Activated T-helper 1 cell treated with anti-CD3 and anti-CD28 coated beads, Interleukin-2, amount 50 U/mL, for 16 hours (primary cell): ENCODE data around the gene RPL35A.
"Not testable (repeated sequence)": the region's sequence is repeated elsewhere in the genome, so short reads cannot be mapped to it uniquely, and the experiment has no call there.

Source experiments
- DNase-seq, 2 donors: peaks; one replicate each; pipeline ENCODE4 v3.0.0-alpha.2; 2020; ENCODE audit warnings: low read depth in 1 of 2, low spot score in 1 of 2

RPL35A gene

GRCh38 chr3:197951392-197951990 is 1.5 kb downstream of the RPL35A start:
- DNase-seq = no peak

- DNase-seq = no peak
Observed at GRCh38 chr3:197952440-197952839, 2.5 kb downstream of the RPL35A start.

GRCh38 chr3:197953325-197953724 is 3.3 kb downstream of the RPL35A start:
- DNase-seq = no peak

DNA sequence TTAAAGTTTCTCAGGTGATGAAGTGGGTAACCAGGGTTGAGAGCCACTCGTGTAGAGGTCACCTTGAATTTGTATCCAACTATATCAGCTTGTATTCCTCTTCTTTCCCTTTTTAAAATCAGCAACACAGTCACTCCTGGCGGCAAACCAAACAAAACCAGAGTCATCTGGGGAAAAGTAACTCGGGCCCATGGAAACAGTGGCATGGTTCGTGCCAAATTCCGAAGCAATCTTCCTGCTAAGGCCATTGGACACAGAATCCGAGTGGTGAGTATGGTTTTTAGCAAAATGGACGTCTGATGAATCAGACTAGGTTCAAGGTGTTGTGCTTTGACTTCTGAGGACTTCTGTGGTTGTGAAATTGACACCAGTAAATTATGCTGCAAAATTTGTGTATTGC is 3.9 kb downstream of the RPL35A start:
- no peak for DNase-seq

GRCh38 chr3:197955892-197956477 is 6.0 kb downstream of the RPL35A start:
- no peak for DNase-seq

DNA sequence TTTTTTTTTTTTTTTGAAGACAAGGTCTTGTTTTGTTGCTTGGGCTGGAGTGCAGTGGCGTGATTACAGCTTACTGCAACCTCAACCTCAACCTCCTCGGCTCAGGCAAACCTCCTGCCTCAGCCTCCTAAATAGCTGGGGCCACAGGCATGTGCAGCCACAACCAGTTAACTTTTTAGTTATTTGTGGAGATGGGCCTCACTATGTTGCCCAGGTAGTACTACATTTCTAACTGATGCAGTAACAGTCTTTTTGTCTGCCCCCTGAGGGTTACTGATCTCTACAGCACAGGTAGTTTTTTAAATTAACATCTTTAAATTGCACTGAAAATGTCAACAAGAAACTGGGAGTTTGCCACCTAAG is 6.6 kb downstream of the RPL35A start:
- DNase-seq = no peak

DNA sequence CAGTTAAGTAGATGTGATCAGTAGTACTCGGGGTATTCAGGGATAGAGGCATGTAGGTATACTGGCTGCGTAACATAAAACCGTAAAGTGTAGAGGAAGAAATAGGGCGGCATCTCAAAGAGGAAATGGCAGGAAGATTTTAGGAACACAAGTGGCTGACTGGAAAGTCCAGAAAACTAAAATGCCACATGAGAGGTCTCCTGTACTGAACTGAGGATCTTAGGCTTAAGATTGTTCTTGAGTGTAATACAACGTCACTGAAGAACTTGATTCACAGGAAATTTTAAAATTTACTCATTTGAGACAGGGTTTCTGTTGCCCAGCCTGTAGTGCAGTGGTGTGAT is 7.8 kb downstream of the RPL35A start:
- no peak for DNase-seq

GRCh38 chr3:197958346-197958745 is 8.4 kb downstream of the RPL35A start:
- DNase-seq = no peak

DNA sequence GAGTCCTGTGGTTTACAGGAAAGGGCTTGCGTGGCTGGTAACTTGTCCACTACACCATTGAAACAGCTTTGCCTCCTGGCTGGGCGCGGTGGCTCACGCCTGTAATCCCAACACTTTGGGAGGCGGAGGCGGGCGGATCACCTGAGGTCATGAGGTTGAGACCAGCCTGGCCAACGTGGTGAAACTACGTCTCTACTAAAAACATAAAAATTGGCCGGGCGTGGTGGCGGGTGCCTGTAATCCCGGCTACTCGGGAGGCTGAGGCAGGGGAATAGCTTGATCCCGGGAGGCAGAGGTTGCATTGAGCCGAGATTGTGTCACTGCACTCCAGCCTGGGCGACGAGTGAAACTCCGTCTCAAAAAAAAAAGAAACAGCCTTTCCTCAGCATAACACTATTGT is 8.9 kb downstream of the RPL35A start:
- not testable (repeated sequence) for DNase-seq

DNA sequence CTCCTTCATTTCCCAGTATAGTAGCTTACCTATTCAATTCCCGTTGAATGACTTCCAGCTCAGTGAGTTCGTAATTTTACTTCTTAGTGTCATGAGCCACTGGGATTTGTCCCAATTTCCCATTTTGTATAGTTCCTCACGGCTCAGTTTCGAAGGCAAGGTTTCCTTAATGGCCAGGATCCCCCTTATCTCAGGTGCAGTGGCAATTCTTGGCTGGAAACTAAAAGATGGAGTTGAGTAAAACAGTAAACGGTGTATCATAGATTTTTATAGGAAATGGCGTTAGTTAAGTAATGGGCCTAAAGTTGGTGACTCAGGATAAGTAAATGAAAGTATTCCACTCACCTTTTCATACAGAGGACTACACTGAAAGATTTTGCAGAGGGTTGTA is 9.5 kb downstream of the RPL35A start:
- no peak for DNase-seq

DNA sequence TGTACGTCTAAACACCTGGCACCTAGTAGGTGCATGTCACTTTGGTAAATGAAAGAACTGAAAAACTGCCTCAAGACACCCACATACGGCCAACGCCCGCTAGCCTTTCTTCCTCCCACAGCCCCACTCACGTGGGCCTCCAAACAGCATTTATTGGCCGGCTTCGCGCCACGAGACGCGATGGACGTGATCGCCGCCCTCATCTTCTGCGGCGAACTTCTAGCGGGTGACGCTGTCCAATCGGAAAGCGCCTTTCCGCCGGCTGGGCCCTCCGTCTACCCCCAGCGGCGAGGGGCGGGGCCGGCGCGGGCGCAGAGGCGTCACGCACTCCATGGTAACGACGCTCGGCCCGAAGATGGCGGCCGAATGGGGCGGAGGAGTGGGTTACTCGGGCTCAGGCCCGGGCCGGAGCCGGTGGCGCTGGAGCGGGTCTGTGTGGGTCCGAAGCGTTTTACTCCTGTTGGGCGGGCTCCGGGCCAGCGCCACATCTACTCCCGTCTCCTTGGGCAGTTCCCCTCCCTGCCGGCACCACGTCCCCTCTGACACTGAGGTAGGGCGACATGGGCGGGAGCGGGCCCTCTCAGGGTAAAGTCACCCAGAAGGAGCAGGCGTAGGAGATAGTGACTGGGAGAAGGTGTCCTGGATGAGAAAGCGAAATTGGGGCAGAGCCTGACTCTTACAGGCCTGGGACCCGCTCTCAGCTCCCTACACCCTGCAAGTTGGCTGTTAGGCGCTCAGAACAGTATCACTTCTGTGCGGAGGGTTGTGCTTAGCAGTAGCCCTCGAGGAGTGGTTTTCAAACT is 10.1 kb downstream of the RPL35A start, which contains the start of gene LMLN:
TSS of gene LMLN (plus strand) at position 327 of the 803 bp plus-strand sequence. CDS start at position 356, 29 bp downstream.
- DNase-seq = peak; percentile 86 to 93

- DNase-seq = no peak
Observed at GRCh38 chr3:197960694-197961581, 10.9 kb downstream of the RPL35A start.

- no peak for DNase-seq
Observed at GRCh38 chr3:197961582-197961945, 11.6 kb downstream of the RPL35A start.

DNA sequence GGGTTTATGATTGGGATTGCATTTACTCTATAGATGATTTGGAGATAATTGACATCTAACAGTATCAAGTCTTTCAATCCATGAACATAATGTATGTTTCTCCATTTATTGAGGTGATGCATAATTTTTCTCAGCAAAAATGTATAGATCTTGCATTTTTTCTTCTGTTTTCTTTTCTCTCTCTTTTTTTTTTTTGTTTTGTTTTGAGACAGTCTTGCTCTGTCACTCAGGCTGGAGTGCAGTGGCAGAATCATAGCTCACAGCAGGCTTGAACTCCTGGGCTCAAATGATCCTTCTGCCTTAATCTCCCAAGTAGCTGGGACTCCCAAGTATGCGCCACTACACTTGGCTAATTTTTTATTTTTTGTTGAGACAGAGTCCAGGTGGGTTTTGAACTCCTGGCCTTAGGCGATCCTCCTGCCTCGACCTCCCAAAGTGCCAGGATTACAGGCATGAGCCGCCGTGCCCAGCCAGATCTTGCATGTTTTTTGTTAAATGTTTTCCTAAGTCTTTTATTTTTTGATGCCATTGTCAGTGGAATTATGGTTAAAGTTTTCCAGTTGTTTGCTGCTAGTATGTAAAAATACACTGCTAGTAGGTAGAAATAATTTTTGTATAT is 13.1 kb downstream of the RPL35A start:
- no peak for DNase-seq

- not testable (repeated sequence) for DNase-seq
Observed at GRCh38 chr3:197967337-197967989, 17.5 kb downstream of the RPL35A start.

DNA sequence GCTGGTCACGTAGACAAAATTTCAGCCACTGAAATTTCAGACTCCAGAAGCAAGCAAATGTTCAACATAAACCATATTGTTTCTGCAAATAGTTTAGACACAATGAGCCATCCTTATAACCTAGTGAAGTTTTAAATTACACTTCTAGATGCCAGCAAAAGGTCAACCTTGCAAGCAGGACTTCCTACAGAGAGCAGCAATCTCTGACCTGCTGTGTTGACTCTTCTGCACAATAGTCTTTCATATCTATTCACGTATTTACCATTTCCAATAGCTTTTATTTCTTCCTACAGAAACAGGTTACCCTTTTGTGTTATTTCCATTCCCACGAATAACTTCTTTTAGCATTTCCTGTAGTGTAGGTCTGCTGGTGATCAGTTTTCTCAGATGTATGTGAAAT is 20.6 kb downstream of the RPL35A start:
- no peak for DNase-seq

DNA sequence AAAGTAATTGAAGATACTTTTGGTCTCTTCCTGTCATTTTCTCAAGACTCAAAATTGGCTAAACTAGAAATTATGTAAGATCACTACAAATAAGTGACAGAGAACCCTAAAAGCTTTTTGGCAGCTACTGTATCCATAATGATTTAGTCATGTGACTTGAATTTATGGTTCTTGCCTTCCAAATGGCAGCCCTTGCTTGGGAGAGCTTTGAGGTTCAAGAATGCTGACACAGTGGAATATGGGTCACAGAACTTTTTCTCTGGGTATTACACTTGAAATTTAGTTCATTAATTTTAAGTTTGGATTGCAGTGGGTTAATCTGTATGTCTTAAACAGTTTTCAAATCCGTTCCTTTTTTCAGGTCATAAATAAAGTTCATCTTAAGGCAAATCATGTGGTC is 24.0 kb downstream of the RPL35A start:
- no peak for DNase-seq

DNA sequence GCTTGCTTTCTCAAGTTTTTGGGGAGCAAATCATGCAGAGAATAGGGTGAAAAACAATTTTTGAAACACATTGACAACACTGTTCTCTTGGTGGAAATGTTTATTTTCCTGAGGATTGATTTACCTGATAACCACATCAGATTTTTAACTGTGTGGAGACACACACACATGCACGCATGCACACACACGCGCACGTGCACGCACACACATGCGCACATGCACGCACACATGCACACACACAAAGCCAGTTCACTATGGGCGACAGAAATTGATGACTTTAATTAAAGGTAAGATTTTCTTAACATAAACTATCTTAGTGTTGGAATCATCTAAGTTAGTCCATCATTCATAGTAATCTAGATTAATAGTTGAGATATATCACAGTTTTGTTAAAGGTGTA is 25.3 kb downstream of the RPL35A start:
- DNase-seq = no peak

DNA sequence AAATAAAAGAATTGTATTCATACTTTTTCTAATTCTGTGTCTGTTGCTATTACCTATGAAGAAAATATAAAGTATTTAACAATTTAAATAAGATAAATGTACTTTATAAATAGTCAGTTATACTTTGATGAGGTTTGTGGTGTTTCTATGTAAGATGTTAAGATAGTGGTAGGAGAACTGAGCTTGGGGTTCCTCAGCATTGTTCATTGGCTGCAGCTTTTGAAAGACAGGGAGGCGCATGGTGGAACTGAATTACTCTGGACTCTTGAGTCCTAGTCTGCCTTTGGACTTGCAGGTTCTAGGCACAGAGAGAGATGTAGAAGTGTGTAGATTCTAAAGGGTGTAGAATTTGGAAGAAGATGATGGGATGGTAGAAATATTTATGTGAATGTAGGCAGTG is 33.1 kb downstream of the RPL35A start:
- DNase-seq = no peak

DNA sequence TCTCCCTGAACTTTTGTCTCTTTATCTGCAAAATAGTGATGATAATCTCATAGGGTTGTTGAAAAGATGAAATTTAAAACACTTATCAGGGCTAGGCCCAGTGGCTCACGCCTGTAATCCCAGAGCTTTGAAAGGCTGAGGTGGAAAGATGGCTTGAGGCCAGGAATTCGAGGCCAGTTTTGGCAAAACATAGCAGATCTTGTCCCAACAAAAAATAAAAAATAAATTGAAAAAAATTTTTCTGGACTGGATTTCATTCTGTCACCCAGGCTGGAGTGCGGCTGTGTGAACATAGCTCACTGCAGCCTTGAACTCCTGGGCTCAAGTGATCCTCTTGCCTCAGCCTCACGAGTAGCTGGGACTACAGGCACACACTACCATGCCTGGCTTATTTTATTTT is 39.7 kb downstream of the RPL35A start:
- no peak for DNase-seq

- no peak for DNase-seq
Observed at GRCh38 chr3:197994736-197995135, 44.7 kb downstream of the RPL35A start.
